GM12891 (cell line): ENCODE data around the gene PIGBOS1.

Experiments
- PAX5 ChIP-seq: IDR thresholded peaks from 2 replicates; pipeline ENCODE4 v1.6.1; 2011; ENCODE audit warnings: low read length, moderate library complexity, mild to moderate bottlenecking; ENCODE audit not compliant: insufficient read depth, severe bottlenecking
- POLR2A ChIP-seq: IDR thresholded peaks from 2 replicates; pipeline ENCODE4 v1.6.1; 2011; ENCODE audit warnings: low read depth, low read length, control low read depth
- POLR2AphosphoS5 ChIP-seq: IDR thresholded peaks from 2 replicates; pipeline ENCODE4 v1.6.1; 2011; ENCODE audit warnings: low read depth, low read length, control low read depth
- POU2F2 ChIP-seq: IDR thresholded peaks from 2 replicates; pipeline ENCODE4 v1.6.1; 2011; ENCODE audit warnings: low read depth, mild to moderate bottlenecking, control low read depth, low read length, moderate library complexity
- SPI1 ChIP-seq: IDR thresholded peaks from 2 replicates; pipeline ENCODE4 v1.6.1; 2011; ENCODE audit warnings: low read depth, low read length, control low read depth
- TAF1 ChIP-seq: IDR thresholded peaks from 2 replicates; pipeline ENCODE4 v1.6.1; 2011; ENCODE audit warnings: low read depth, low read length, control low read depth

DNA sequence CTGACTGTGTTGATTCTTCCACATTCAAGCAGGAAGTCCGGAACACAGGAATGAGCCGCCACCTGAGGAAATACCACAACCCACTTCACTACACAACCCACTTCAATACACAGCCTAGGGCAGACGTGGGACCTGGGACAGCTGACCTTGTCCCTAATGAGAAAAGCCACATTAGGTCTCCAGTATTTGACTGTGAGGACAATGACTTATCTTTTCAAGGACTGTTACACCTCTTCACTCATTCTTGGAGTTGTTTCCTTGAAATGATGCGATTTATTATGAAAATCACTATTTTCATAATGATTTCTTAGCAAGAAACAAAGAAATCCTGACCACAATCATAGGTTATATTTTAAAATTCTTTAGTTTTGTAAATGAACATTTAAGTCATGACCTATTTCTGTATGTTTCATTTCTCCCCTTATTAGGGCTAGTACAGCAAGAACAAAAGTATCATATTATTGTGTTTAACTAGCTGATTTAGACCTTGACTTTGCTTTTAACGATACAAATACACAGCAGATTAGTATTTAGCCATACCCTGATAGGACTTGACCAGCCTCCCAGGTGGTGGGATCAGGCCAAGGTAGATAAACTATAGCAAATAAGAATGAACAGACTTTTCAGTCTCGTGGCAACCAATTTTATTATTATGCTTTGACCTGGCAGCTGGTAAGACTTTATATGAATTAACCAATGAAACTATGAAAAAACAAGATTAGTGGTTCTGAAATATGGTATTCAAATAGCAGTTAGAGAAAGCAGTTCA, 35.4 kb downstream of the PIGBOS1 start:
- TF ChIP-seq POLR2A (no peak), SPI1 (no peak), POLR2AphosphoS5 (no peak), PAX5 (no peak), TAF1 (no peak), POU2F2 (no peak)
